Tibial artery (tissue), 4 donors: ENCODE measurements around the gene VPS51.

Experiments used
- DNase-seq, 2 donors: peaks; one replicate each; pipeline ENCODE4 v3.0.0-alpha.2; 2019
- H3K27ac ChIP-seq, 2 donors: fragments of 200-600 bp; sonication (generic) in 1 of 2; 1 replicate in 1 of 2; 2 replicates in 1 of 2; pipeline ENCODE4 v1.5.1; 2018 to 2019; ENCODE audit warnings: mild to moderate bottlenecking in 1 of 2
- H3K27me3 ChIP-seq, 2 donors: fragments of 200-600 bp; sonication (generic) in 1 of 2; one replicate each; pipeline versions ENCODE4 v1.5.1 to v1.6.0; 2016 to 2019
- H3K36me3 ChIP-seq, 3 donors: fragments of 200-600 bp; sonication (generic) in 2 of 3; one replicate each; pipeline ENCODE4 v1.5.1; 2016 to 2019; ENCODE audit warnings: mild to moderate bottlenecking in 2 of 3
- H3K4me1 ChIP-seq, 4 donors: fragments of 200-600 bp; sonication (generic) in 2 of 4; 1 replicate in 3 of 4; 2 replicates in 1 of 4; pipeline ENCODE4 v1.5.1; 2016 to 2019
- H3K4me3 ChIP-seq, 2 donors: fragments of 200-600 bp; sonication (generic) in 1 of 2; 1 replicate in 1 of 2; 2 replicates in 1 of 2; pipeline ENCODE4 v1.5.1; 2018 to 2019; ENCODE audit warnings: mild to moderate bottlenecking in 2 of 2
- H3K9me3 ChIP-seq, 3 donors: fragments of 200-600 bp; sonication (generic) in 1 of 3; one replicate each; pipeline ENCODE4 v1.5.1; 2016 to 2019
- CTCF ChIP-seq, 2 experiments: fragments of 200-600 bp in 1 of 2; fragments of 450-650 bp in 1 of 2; IDR thresholded peaks; one replicate each; pipeline ENCODE4 v1.5.1; 2017 to 2019; ENCODE audit warnings: antibody characterized with exemption in 2 of 2, mild to moderate bottlenecking in 1 of 2, moderate library complexity in 1 of 2
- intact Hi-C: fragments of 100-400 bp; cut with DNase I; formaldehyde crosslinking; loops from one replicate; pipeline ENCODE4 v1.15.0; 2023; ENCODE audit warnings: low total_unique reads

The VPS51 gene

GRCh38 chr11:65056999-65057398 lies 39.0 kb upstream of the VPS51 start:
- Histone ChIP-seq H3K27me3 (peaks cover 0 to 14% of the 10 kb centered on the region in 2 donors), H3K36me3 (no peaks in the 10 kb centered on the region), H3K4me1 (no peaks in the 10 kb centered on the region), H3K9me3 (no peaks in the 10 kb centered on the region), H3K4me3 (no peak overlapping the region), H3K27ac (no peak overlapping the region)
- intact Hi-C loops, result no loop called here
- no peak for DNase-seq
- TF ChIP-seq CTCF (IDR thresholded peaks at IDR 0.05), result no peak

- Histone ChIP-seq H3K4me3 (no peak overlapping the region), H3K27ac (no peak overlapping the region), H3K9me3 (no peaks in the 10 kb centered on the region), H3K4me1 (no peaks in the 10 kb centered on the region), H3K36me3 (no peaks in the 10 kb centered on the region), H3K27me3 (peaks cover 0 to 12% of the 10 kb centered on the region in 2 donors)
- intact Hi-C loops, result no loop called here
- no peak for TF ChIP-seq CTCF (IDR thresholded peaks at IDR 0.05)
- DNase-seq, result no peak
Observed at GRCh38 chr11:65057526-65057925, 38.5 kb upstream of the VPS51 start.

- DNase-seq, result no peak
- TF ChIP-seq CTCF (IDR thresholded peaks at IDR 0.05), result no peak
- H3K4me3 ChIP-seq, result no peak overlapping the region
Observed at GRCh38 chr11:65058012-65058411, 38.0 kb upstream of the VPS51 start.

GRCh38 chr11:65058419-65059054 lies 37.5 kb upstream of the VPS51 start, which contains the start of gene NAALADL1:
Gene NAALADL1, minus strand, starts transcription at chr11:65058553. Its CDS starts 32 bp downstream, at chr11:65058521.
- intact Hi-C loops, result no loop called here
- TF ChIP-seq CTCF (IDR thresholded peaks at IDR 0.05), result no peak
- H3K36me3 ChIP-seq, result no peaks in the 10 kb centered on the region
- H3K27me3 ChIP-seq, result peaks cover 0 to 11% of the 10 kb centered on the region in 2 donors
- no peaks in the 10 kb centered on the region for H3K4me1 ChIP-seq
- H3K27ac ChIP-seq, result no peak within 1 kb of the TSS
- H3K9me3 ChIP-seq, result no peaks in the 10 kb centered on the region
- no peak for DNase-seq
- no peak within 1 kb of the TSS for H3K4me3 ChIP-seq

More at GRCh38 chr11:65058012-65058411, 38.0 kb upstream of the VPS51 start:
- H3K9me3 ChIP-seq, result no peaks in the 10 kb centered on the region
- intact Hi-C loops, result no loop called here
- H3K27me3 ChIP-seq, result peaks cover 0 to 8% of the 10 kb centered on the region in 2 donors
- H3K27ac ChIP-seq, result no peak overlapping the region
- H3K36me3 ChIP-seq, result no peaks in the 10 kb centered on the region
- H3K4me1 ChIP-seq, result no peaks in the 10 kb centered on the region

GRCh38 chr11:65059523-65059922 lies 36.5 kb upstream of the VPS51 start:
- Histone ChIP-seq H3K27me3 (peaks cover 0 to 14% of the 10 kb centered on the region in 2 donors), H3K9me3 (no peaks in the 10 kb centered on the region), H3K4me3 (no peak overlapping the region), H3K36me3 (no peaks in the 10 kb centered on the region), H3K27ac (no peak overlapping the region), H3K4me1 (no peaks in the 10 kb centered on the region)
- intact Hi-C loops, result no loop called here
- no peak for TF ChIP-seq CTCF (IDR thresholded peaks at IDR 0.05)
- no peak for DNase-seq
